GM18873 (cell line): ENCODE measurements around the gene RNU1-3.
A peak's percentile ranks its signal among the peaks of the same experiment; 100 is the strongest.
"Not testable (repeated sequence)": the region's sequence is repeated elsewhere in the genome, so short reads cannot be mapped to it uniquely, and the experiment has no call there.

Experiments used
- ATAC-seq: cut with Tn5 transposase; IDR thresholded peaks from one replicate; pipeline ENCODE4 v1.9.1; 2021; ENCODE audit warnings: mild to moderate bottlenecking, moderate library complexity, moderate number of reproducible peaks; ENCODE audit not compliant: unreplicated experiment, low FRiP score

RNU1-3 gene

DNA sequence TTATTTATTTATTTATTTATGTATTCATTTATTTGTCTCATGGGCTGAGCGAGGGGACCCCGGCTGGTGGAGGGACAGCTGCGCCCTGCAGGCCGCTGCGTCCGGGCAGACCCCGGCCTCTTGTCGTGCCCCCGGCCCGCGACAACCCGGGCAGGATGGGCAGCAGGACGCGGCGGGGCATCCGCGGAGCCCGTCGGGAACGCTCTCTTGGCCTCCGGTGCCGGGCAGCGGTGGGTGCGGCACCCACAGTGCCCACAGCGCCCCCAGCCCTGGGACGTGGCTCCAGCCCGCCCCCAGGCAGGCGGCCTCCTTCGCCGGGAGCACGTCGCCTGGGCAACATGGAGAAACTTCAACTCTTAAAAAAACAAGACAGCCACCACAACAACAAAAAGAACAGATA is 8.5 kb downstream of the RNU1-3 start:
- ATAC-seq: not testable (repeated sequence)

DNA sequence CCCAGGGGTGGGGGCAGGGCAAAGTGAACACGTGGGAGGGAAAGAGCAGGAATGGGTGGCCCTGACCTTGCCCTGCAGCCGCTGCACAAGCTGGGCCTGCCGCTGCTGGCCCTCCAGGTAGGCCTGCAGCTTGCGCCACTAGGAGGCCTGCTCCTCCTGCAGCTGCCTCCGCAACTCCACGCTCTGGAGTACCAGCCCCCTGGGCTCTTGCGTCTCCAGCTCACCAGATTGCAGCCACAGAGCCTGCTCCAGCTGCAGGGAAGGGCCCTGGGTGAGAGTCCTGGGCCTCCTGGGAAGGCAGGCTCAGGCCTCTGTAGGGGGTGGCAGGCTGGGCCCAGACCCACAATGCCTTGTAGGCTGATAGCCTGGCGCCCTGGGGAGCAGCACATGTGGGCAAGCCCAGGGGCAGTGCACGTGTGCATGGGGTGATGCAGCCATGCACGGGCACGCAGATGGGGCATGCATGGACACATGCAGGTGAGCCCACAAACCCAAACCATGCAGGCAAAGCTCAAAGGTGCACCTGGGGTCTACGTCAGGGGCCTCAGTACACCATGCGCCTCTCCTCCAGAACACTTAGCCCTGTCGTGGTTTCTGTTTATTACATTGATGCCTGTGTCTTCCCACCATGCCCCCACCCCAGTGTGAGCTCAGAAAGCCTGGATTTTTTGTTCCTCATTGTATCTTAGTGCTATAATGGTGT is 9.6 kb downstream of the RNU1-3 start:
- ATAC-seq: not testable (repeated sequence)

GRCh38 chr1:16656574-16656973 is 10.2 kb downstream of the RNU1-3 start:
- ATAC-seq: not testable (repeated sequence)

GRCh38 chr1:16651560-16651959 is 15.2 kb downstream of the RNU1-3 start:
- not testable (repeated sequence) for ATAC-seq

- ATAC-seq: not testable (repeated sequence)
These were observed 16.8 kb downstream of the RNU1-3 start for GRCh38 chr1:16649960-16650359.

GRCh38 chr1:16649390-16649789 is 17.4 kb downstream of the RNU1-3 start:
- not testable (repeated sequence) for ATAC-seq

- ATAC-seq: not testable (repeated sequence)
These were observed 18.0 kb downstream of the RNU1-3 start for GRCh38 chr1:16648756-16649155.

DNA sequence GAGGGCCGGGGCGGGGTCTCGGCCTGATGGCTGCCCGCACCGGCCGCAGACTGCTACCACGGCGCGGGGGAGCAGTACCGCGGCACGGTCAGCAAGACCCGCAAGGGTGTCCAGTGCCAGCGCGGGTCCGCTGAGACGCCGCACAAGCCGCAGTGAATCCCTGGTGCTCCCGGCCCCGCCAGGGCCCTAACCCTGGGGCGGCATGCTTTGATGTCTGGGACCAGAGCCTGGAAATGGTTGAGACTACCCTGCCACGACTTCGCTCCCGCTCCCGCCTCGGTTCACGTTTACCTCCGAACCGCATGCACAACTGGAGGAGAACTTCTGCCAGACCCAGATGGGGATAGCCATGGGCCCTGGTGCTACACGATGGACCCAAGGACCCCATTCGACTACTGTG is 18.5 kb downstream of the RNU1-3 start:
- not testable (repeated sequence) for ATAC-seq

DNA sequence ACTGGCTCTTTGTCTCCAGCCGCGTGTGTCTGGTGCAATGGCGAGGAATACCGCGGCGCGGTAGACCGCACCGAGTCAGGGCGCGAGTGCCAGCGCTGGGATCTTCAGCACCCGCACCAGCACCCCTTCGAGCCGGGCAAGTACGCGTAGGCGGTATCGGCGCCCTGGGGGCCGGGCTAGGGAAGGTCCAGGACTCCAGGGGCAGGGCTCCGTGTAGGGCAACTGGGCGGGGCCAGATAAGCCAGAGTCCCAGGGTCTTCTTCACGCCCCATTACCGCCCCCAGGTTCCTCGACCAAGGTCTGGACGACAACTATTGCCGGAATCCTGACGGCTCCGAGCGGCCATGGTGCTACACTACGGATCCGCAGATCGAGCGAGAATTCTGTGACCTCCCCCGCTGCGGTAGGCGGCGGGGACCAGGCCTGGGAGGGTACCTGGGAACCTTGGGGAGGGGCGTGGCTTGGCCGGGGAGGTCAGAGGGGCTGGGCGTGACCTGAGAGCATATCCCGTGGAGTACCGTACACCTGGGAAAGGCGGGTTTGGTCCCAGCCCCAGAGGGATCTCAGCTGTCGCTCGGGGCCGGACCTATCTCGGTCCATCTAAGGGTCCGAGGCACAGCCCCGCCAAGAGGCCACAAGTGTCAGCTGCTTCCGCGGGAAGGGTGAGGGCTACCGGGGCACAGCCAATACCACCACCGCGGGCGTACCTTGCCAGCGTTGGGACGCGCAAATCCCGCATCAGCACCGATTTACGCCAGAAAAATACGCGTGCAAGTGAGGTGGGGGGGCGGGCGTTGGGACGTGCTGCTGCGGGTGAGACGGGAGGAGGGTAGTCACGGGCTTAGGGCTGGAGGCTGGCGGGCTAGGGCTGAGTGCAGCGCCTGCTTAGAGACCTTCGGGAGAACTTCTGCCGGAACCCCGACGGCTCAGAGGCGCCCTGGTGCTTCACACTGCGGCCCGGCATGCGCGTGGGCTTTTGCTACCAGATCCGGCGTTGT is 19.3 kb downstream of the RNU1-3 start:
- ATAC-seq: not testable (repeated sequence)

- not testable (repeated sequence) for ATAC-seq
These were observed 20.0 kb downstream of the RNU1-3 start for GRCh38 chr1:16646716-16647115.

GRCh38 chr1:16646061-16646664 is 20.6 kb downstream of the RNU1-3 start:
- ATAC-seq: not testable (repeated sequence)

GRCh38 chr1:16645271-16646060 is 21.3 kb downstream of the RNU1-3 start:
- ATAC-seq: not testable (repeated sequence)

DNA sequence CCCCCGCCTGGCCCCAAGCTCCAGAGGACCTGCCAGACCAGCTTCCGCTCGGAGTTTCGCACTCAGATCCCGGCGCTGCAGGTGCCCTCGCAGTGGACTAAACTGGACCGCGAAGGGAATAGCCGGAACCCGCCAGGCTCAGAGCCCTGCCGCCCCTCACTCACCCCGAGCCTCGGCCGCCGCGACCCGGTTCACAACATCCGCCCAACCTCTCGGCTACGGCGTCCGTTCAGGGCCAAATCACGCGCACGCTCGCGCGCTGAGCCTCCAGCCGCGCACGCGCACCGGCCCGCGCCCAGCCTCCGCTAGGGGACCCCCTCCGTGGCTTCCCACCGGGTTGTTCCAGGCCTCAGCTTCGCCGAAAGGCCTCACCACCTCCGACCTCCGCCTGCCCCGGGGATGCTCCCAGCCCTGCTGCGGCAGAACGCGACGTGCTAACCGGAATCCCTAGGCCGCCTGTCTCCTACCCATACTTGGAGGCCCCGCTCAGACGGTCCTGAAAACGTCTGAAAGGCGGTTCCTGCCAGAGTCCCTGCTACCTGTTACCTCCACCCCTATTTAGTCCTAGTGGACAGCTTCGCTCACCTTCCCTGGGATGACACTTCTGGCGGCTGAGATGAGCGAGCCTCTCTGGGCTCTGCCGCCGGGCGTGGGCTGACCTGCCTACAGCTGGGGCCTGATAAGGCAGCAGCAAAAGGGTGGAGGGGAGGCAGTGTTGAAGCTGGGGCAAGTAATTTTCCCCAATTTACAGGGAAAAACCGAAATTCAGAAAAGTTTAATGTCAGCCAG is 22.1 kb downstream of the RNU1-3 start:
- peak; percentile 65 for ATAC-seq

DNA sequence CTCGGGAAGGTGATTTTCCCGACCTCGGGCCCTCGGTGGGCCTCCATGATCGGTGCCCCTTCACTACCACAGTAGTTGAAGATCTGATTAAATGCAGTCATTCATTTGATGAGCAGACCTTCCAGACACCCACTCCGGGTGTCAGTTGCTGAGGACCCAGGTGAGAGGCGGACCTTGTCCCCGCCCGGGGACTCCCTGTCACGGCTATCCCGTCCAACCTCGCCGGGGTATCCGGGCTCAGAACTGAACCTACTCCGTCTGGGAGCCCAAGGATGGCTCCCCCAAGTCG is 22.6 kb downstream of the RNU1-3 start:
- no peak for ATAC-seq

DNA sequence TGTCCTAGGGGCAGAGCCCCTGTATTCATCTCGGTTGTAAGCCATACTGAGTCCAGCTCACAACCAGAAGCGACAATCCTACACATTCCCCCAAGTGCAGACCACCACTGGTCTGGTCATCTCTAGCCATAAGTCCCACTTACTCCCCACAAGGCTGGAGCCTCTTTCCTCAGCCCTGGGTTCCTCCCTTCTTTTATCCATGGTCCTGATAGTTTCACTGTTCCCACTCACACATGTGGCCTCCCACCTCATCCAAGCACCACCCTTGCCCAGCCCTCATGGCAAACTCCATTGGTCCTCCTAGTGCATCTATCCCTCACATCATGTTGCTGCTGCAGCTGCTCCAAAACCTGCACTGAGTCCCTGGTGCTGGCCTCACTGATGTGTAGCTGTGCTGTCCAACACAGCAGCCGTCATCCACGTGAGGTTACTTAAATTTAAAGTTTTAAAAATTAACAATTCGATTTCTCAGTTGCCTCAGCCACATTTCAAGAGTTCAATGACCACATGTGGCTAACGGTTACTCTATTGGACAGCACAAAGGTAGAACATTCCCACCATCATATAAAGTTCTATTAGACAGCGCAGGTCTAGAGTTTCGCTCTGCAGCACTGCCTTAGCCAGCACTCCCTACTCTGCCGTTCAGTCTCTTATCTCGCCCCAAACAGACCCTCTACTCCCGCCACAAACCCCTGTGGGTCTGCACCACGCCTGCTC is 23.1 kb downstream of the RNU1-3 start:
- not testable (repeated sequence) for ATAC-seq

DNA sequence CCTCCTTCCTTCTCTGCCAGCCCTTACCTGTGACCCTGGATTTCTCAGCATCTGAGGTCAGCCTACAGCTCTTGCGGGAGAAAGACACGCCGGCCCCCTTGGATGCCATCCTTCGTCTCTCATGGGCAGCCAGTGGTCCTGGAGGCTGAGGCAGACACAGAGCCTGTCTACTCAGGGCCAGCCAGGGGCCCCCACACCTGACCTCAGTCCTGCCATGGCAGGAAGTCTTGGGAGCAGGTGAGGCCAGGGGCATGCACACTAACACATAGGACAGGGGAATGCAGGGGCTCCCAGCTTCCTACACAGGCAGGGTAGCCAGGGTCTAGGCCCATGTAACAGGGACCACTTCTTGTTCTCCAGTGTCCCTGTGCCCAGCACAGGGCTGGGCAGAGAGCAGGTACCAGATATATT is 23.7 kb downstream of the RNU1-3 start:
- ATAC-seq: not testable (repeated sequence)

DNA sequence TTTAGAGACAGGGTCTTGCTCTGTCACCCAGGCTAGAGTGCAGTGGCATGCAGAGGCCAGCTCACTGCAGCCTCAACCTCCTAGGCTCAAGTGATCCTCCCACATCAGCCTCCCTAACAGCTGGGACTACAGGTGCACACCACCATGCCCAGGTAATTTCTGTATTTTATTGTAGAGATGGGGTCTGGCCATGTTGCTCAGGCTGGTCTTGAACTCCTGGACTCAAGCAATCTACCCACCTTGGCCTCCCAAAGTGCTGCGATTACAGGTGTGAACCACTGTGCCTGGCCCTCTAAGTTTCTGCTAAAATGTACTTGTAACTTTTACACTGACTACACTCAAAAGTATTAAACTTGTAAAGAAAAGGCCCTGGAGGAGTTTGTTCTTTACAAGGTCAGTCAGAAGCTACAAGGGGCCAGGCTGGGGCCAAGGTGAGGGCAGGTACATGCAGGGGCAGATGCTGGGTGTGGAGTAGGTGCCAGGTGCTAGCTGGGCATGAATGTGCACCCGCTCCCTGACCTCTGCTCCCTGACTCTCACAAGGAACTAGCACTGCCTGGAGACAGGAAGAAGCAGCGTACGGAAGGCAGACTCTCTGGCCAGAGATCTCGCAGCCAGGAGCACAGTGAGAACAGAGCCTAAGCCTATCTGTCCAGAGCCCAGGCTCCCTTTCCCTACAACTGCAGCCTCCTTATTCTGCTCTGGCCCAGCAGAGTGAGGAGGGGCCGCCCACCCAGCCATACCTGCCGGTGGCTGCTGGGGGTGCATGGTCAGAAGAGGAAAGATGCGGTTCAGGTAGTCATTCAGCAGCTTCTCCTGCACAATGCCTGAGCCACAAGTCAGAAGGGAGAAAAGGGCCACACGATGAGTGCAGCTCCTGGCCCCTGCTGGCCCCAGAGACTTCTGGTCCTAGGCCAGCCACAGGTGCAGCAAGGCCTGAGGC is 24.5 kb downstream of the RNU1-3 start:
- ATAC-seq: not testable (repeated sequence)
